LNCAP (cell line): ENCODE data around the gene SLC12A5.

Experiments used
- CTCF ChIP-seq: fragments of 450-650 bp; IDR thresholded peaks from 2 replicates; pipeline ENCODE4 v1.5.1; 2017; ENCODE audit warnings: mild to moderate bottlenecking

The SLC12A5 gene

GRCh38 chr20:46060301-46060881 is 31.4 kb downstream of the SLC12A5 start:
- TF ChIP-seq CTCF = no peak

- no peak for TF ChIP-seq CTCF
Measured at GRCh38 chr20:46060975-46061374, 32.0 kb downstream of the SLC12A5 start.

- TF ChIP-seq CTCF = no peak
Measured at GRCh38 chr20:46062151-46062550, 33.1 kb downstream of the SLC12A5 start.

- TF ChIP-seq CTCF = no peak
Measured at GRCh38 chr20:46062621-46063020, 33.6 kb downstream of the SLC12A5 start.

GRCh38 chr20:46063151-46063550 is 34.1 kb downstream of the SLC12A5 start:
- TF ChIP-seq CTCF = no peak

GRCh38 chr20:46063652-46064054 is 34.6 kb downstream of the SLC12A5 start:
- TF ChIP-seq CTCF = no peak

GRCh38 chr20:46065006-46065405 is 36.0 kb downstream of the SLC12A5 start:
- no peak for TF ChIP-seq CTCF

GRCh38 chr20:46065691-46066090 is 36.7 kb downstream of the SLC12A5 start:
- no peak for TF ChIP-seq CTCF
